Adrenal gland (tissue), 12 donors: ENCODE measurements around the gene MDP1. TPM values are rescaled to one million over a fixed set of nuclear protein-coding genes. Genes with fewer than 3 reads are reported as not detected.
A peak's percentile ranks its signal among the peaks of the same experiment; 100 is the strongest.
"Not testable (repeated sequence)": the region's sequence is repeated elsewhere in the genome, so short reads cannot be mapped to it uniquely, and the experiment has no call there.

Experiments
- DNase-seq, 7 donors: peaks; one replicate each; pipeline ENCODE4 v3.0.0-alpha.2; 2019 to 2020
- H3K27ac ChIP-seq, 5 donors: fragments of 200-600 bp; sonication (generic) in 4 of 5; 1 replicate in 3 of 5; 2 replicates in 2 of 5; pipeline versions ENCODE4 v1.5.1 to v1.8.0; 2016 to 2020; ENCODE audit warnings: mild to moderate bottlenecking in 1 of 5
- H3K27me3 ChIP-seq: fragments of 200-600 bp; 2 replicates; pipeline ENCODE4 v1.8.0; 2021
- H3K36me3 ChIP-seq, 2 donors: fragments of 200-600 bp; replicated peaks in 1 of 2; 1 replicate in 1 of 2; 2 replicates in 1 of 2; pipeline versions ENCODE4 v1.5.1 to v1.8.0; 2018 to 2022
- H3K4me1 ChIP-seq, 2 donors: fragments of 200-600 bp; replicated peaks in 1 of 2; 1 replicate in 1 of 2; 2 replicates in 1 of 2; pipeline versions ENCODE4 v1.5.1 to v1.8.0; 2018 to 2021
- H3K4me3 ChIP-seq, 4 donors: fragments of 200-600 bp; sonication (generic) in 3 of 4; one replicate each; pipeline ENCODE4 v1.5.1; 2016 to 2018
- H3K9me3 ChIP-seq, 3 donors: fragments of 200-600 bp; sonication (generic) in 1 of 3; replicated peaks in 1 of 3; 1 replicate in 2 of 3; 2 replicates in 1 of 3; pipeline versions ENCODE4 v1.5.1 to v1.8.0; 2016 to 2021
- CTCF ChIP-seq, 6 experiments: fragments of 450-650 bp in 4 of 6; fragments of 200-600 bp in 2 of 6; sonication (generic) in 1 of 6; IDR thresholded peaks; 1 replicate in 5 of 6; 2 replicates in 1 of 6; pipeline versions ENCODE4 v1.5.1 to v1.8.0; 2016 to 2021; ENCODE audit warnings: antibody characterized with exemption in 6 of 6, mild to moderate bottlenecking in 2 of 6, moderate library complexity in 1 of 6
- POLR2A ChIP-seq, 2 donors: fragments of 450-650 bp; IDR thresholded peaks; one replicate each; pipeline ENCODE4 v1.6.1; 2017; ENCODE audit warnings: antibody characterized with exemption in 2 of 2, mild to moderate bottlenecking in 2 of 2, moderate library complexity in 1 of 2
- WGBS, 4 donors: extraction: QIAGEN DNeasy Blood & Tissue Kit in 2 of 4; methylation state at CpG; one replicate each; pipeline versions ENCODE4 v1.1.5 to v1.1.7; 2013 to 2017; 5-methylcytosine and 5-hydroxymethylcytosine counted together
- intact Hi-C, 2 donors: fragments of 100-400 bp; cut with DNase I; formaldehyde crosslinking; loops; one replicate each; pipeline versions ENCODE4 v1.14.1 to v1.15.0; 2022 to 2023
- polyA plus RNA-seq, 3 donors: library from polyadenylated mRNA; stranded (reverse); fragments of 200-250 nt in 2 of 3; fragments of 350-450 nt in 1 of 3; fragmentation: Illumina TruSeq in 1 of 3; extraction: RNeasy Lipid Tissue Mini Kit (QIAGEN cat#74804) in 1 of 3; gene quantifications; one replicate each; pipeline ENCODE4 v1.2.3, GENCODE V29; 2013 to 2014
- total RNA-seq, 9 donors: library from RNA; depleted of rRNA in 4 of 9; stranded (reverse); fragments of >200 nt in 4 of 9; fragments of 120-200 nt in 1 of 9; fragmentation: NEBNext Ultra II Directional in 1 of 9; extraction: Animal tissue kit (Norgen Biotek cat#: 25700) in 1 of 9; gene quantifications; one replicate each; pipeline versions ENCODE4 v1.1.0 to v1.2.4, GENCODE V29; 2013 to 2023
- donor health status: healthy with polysubstance abuse.
- donor health status: Bipolar disorder and iron deficiency.
- donor health status: DM: yes; HTN: yes; CAD: no.
- donor health status: DM: no; HTN: no; CAD: no.
- donor health status: DM: no; HTN: no; CAD: no.
- donor health status: DM: yes; HTN: yes; CAD: no.

The MDP1 gene
- total and polyA plus RNA-seq, 12 donors = 20.3 to 53.7 (median 33.6) TPM

- 87 to 92% (median 91%) methylated on average over 3 to 4 of the region's 4 CpGs for WGBS, 4 donors
- peak in 1 of 7 donors; percentile 12 for DNase-seq
- H3K36me3 ChIP-seq = peaks cover 0 to 7% of the 10 kb centered on the region in 2 donors
- intact Hi-C loops = no loop called here
- no peak overlapping the region for H3K4me3 ChIP-seq
- H3K4me1 ChIP-seq = peaks cover 4 to 12% of the 10 kb centered on the region in 2 donors
- TF ChIP-seq POLR2A (IDR thresholded peaks at IDR 0.05) (no peak), CTCF (IDR thresholded peaks at IDR 0.05) (no peak)
- H3K9me3 ChIP-seq = no peaks in the 10 kb centered on the region
- H3K27ac ChIP-seq = no peak overlapping the region
- no peaks in the 10 kb centered on the region for H3K27me3 ChIP-seq
These were observed 3.2 kb upstream of the MDP1 start for GRCh38 chr14:24219080-24219479.

GRCh38 chr14:24216876-24217275, 1.0 kb upstream of the MDP1 start:
- intact Hi-C loops, H3K4me3 ChIP-seq, H3K36me3 ChIP-seq, H3K27ac ChIP-seq, H3K9me3 ChIP-seq, H3K27me3 ChIP-seq: not testable (repeated sequence)
- peak in 1 of 7 donors; percentile 12 for DNase-seq
- peaks cover 12 to 24% of the 10 kb centered on the region in 2 donors for H3K4me1 ChIP-seq
- WGBS, 4 donors = 75 to 96% (median 78%) methylated on average over 1 of the region's 1 CpG

GRCh38 chr14:24216345-24216699, 456 bp upstream of the MDP1 start:
- Histone ChIP-seq H3K9me3 (no peaks in the 10 kb centered on the region), H3K27ac (peak overlapping the region in 4 of 5 donors; percentile 64 to 98 (median 90)), H3K4me1 (peaks cover 17 to 25% of the 10 kb centered on the region in 2 donors), H3K36me3 (peaks cover 0 to 10% of the 10 kb centered on the region in 2 donors), H3K4me3 (no peak overlapping the region), H3K27me3 (no peaks in the 10 kb centered on the region)
- intact Hi-C loops = no loop called here
- TF ChIP-seq POLR2A (IDR thresholded peaks at IDR 0.05) = no peak
- no peak for TF ChIP-seq CTCF (IDR thresholded peaks at IDR 0.05)
- DNase-seq = no peak
- WGBS, 4 donors = 82 to 94% (median 86%) methylated on average over 2 of the region's 2 CpGs

GRCh38 chr14:24213866-24214662, 1.8 kb downstream of the MDP1 start:
- intact Hi-C loops = no loop called here
- Histone ChIP-seq H3K4me3 (peak overlapping the region in 2 of 4 donors; percentile 35 to 67), H3K9me3 (no peaks in the 10 kb centered on the region), H3K27me3 (no peaks in the 10 kb centered on the region), H3K4me1 (peaks cover 17 to 25% of the 10 kb centered on the region in 2 donors), H3K27ac (peak overlapping the region; percentile 90 to 99 (median 97)), H3K36me3 (peaks cover 0 to 33% of the 10 kb centered on the region in 2 donors)
- TF ChIP-seq CTCF (IDR thresholded peaks at IDR 0.05) = no peak
- no peak for TF ChIP-seq POLR2A (IDR thresholded peaks at IDR 0.05)
- WGBS, 4 donors = 92 to 95% (median 94%) methylated on average over 7 of the region's 7 CpGs
- DNase-seq = peak in 1 of 7 donors; percentile 9
